AG04450 (cell line): ENCODE measurements around the gene GPR78. TPM values are rescaled to one million over a fixed set of nuclear protein-coding genes. Genes with fewer than 3 reads are reported as not detected.

Experiments
- CTCF ChIA-PET: fragments of 300-600, 350-600 bp; formaldehyde crosslinking; extraction: SDS; loops from one replicate; lab custom pipeline; 2022; ENCODE audit warnings: antibody characterized with exemption, inconsistent platforms; lab: Charles Lee
- POLR2A ChIA-PET: fragments of 350-600 bp; formaldehyde crosslinking; extraction: SDS; loops from one replicate; lab custom pipeline; 2021; ENCODE audit warnings: antibody characterized with exemption, inconsistent platforms; lab: Yijun Ruan, JAX
- DNase-seq: peaks from one replicate; pipeline ENCODE4 v3.0.0-alpha.2; 2011; ENCODE audit warnings: low read depth, low spot score
- H3K27ac ChIP-seq: one replicate; pipeline ENCODE4 v1.5.1; 2012; ENCODE audit warnings: low read depth, low read length, control low read depth
- H3K27me3 ChIP-seq: one replicate; pipeline ENCODE4 v1.6.0; 2012; ENCODE audit warnings: low read length; ENCODE audit not compliant: control insufficient read depth, insufficient read depth
- H3K4me3 ChIP-seq: 2 replicates; pipeline ENCODE4 v1.5.1; 2011; ENCODE audit warnings: mild to moderate bottlenecking, low read depth, low read length, control low read depth
- H3K9me3 ChIP-seq: 2 replicates; pipeline ENCODE4 v1.5.1; 2012; ENCODE audit warnings: low read length; ENCODE audit not compliant: control insufficient read depth, insufficient read depth
- CTCF ChIP-seq: IDR thresholded peaks from 2 replicates; pipeline ENCODE4 v1.5.1; 2011; ENCODE audit warnings: low read depth, low read length, control low read depth, inconsistent platforms
- polyA plus RNA-seq: library from polyadenylated mRNA; depleted of rRNA; stranded (reverse); fragments of >200 nt; gene quantifications from 2 replicates; pipeline ENCODE4 v1.2.3, GENCODE V29; 2011

GPR78 gene
- polyA plus RNA-seq, 1 experiment: 0.07 TPM

- Histone ChIP-seq H3K27me3 (peaks cover 3% of the 10 kb centered on the region), H3K9me3 (no peaks in the 10 kb centered on the region; the same call in 1 of the 2 replicates), H3K4me3 (no peak overlapping the region), H3K27ac (no peak overlapping the region)
- TF ChIP-seq CTCF: no peak
- ChIA-PET CTCF (interaction anchor here (1.3 kb wide), 1 partner anchor 146 kb away, joined by 3 read pairs; no protein-coding TSS in a partner anchor), POLR2A (no interaction called here)
- no peak for DNase-seq
These were observed 34.4 kb downstream of the GPR78 start for GRCh38 chr4:8614365-8615193.

- H3K9me3 ChIP-seq: no peaks in the 10 kb centered on the region; the same call in 1 of the 2 replicates
- DNase-seq: no peak
- ChIA-PET CTCF (no interaction called here), POLR2A (no interaction called here)
- TF ChIP-seq CTCF: no peak
- H3K27ac ChIP-seq: no peak overlapping the region
- no peak overlapping the region for H3K4me3 ChIP-seq
- H3K27me3 ChIP-seq: peaks cover 3% of the 10 kb centered on the region
These were observed 35.2 kb downstream of the GPR78 start for GRCh38 chr4:8615366-8615765.

- Histone ChIP-seq H3K27me3 (peaks cover 3% of the 10 kb centered on the region), H3K4me3 (no peak overlapping the region), H3K27ac (no peak overlapping the region), H3K9me3 (no peaks in the 10 kb centered on the region; the same call in 1 of the 2 replicates)
- POLR2A ChIA-PET: no interaction called here
- CTCF ChIA-PET: no interaction called here
- no peak for DNase-seq
- no peak for TF ChIP-seq CTCF
These were observed 36.0 kb downstream of the GPR78 start for GRCh38 chr4:8615921-8616787.

GRCh38 chr4:8616831-8617230 lies 36.6 kb downstream of the GPR78 start:
- Histone ChIP-seq H3K4me3 (no peak overlapping the region), H3K27ac (no peak overlapping the region), H3K9me3 (no peaks in the 10 kb centered on the region; the same call in 1 of the 2 replicates), H3K27me3 (peaks cover 3% of the 10 kb centered on the region)
- ChIA-PET CTCF (no interaction called here), POLR2A (no interaction called here)
- no peak for DNase-seq
- no peak for TF ChIP-seq CTCF
